IPS-18a (cell line): ENCODE measurements around the gene ZNF579.
A peak's percentile ranks its signal among the peaks of the same experiment; 100 is the strongest.

Source experiments
- H3K27ac ChIP-seq: one replicate; pipeline ENCODE4 v1.5.1; 2013; ENCODE audit warnings: low read length
- H3K27me3 ChIP-seq: one replicate; pipeline ENCODE4 v1.6.1; 2013; ENCODE audit warnings: mild to moderate bottlenecking, low read length; ENCODE audit not compliant: control insufficient read depth, insufficient read depth
- H3K36me3 ChIP-seq: one replicate; pipeline ENCODE4 v1.6.1; 2013; ENCODE audit warnings: low read depth, low read length; ENCODE audit not compliant: control insufficient read depth
- H3K4me1 ChIP-seq: one replicate; pipeline ENCODE4 v1.6.1; 2013; ENCODE audit warnings: low read depth, low read length; ENCODE audit not compliant: control insufficient read depth
- H3K4me3 ChIP-seq: one replicate; pipeline ENCODE4 v1.5.1; 2013; ENCODE audit warnings: low read length
- H3K9ac ChIP-seq: one replicate; pipeline ENCODE4 v1.6.1; 2013; ENCODE audit warnings: mild to moderate bottlenecking, low read length, moderate library complexity
- H3K9me3 ChIP-seq: one replicate; pipeline ENCODE4 v1.6.1; 2013; ENCODE audit warnings: low read depth, low read length; ENCODE audit not compliant: control insufficient read depth

ZNF579 gene

GRCh38 chr19:55599468-55599841, 18.8 kb upstream of the ZNF579 start, which contains the start of gene FIZ1:
Gene FIZ1, minus strand, starts transcription at chr19:55599517. Its CDS starts 1,652 bp downstream, at chr19:55597865.
- Histone ChIP-seq H3K27ac (peak within 1 kb of the TSS; percentile 100), H3K4me1 (peaks cover 9% of the 10 kb centered on the region), H3K27me3 (no peaks in the 10 kb centered on the region), H3K9ac (peak within 1 kb of the TSS; percentile 100), H3K4me3 (peak within 1 kb of the TSS; percentile 97), H3K9me3 (no peaks in the 10 kb centered on the region), H3K36me3 (peaks cover 15% of the 10 kb centered on the region)

GRCh38 chr19:55598719-55599467, 18.2 kb upstream of the ZNF579 start:
- Histone ChIP-seq H3K9me3 (no peaks in the 10 kb centered on the region), H3K27ac (peak overlapping the region; percentile 78), H3K4me1 (peaks cover 9% of the 10 kb centered on the region), H3K27me3 (no peaks in the 10 kb centered on the region), H3K9ac (peak overlapping the region; percentile 100), H3K36me3 (peaks cover 15% of the 10 kb centered on the region), H3K4me3 (peak overlapping the region; percentile 97)

- Histone ChIP-seq H3K9ac (no peak overlapping the region), H3K9me3 (no peaks in the 10 kb centered on the region), H3K27me3 (no peaks in the 10 kb centered on the region), H3K36me3 (peaks cover 19% of the 10 kb centered on the region), H3K4me1 (peaks cover 9% of the 10 kb centered on the region), H3K4me3 (peak overlapping the region; percentile 40), H3K27ac (no peak overlapping the region)
Observed at GRCh38 chr19:55598034-55598433, 17.4 kb upstream of the ZNF579 start.

GRCh38 chr19:55597501-55597921, 16.9 kb upstream of the ZNF579 start:
- Histone ChIP-seq H3K9ac (no peak overlapping the region), H3K4me3 (no peak overlapping the region), H3K9me3 (no peaks in the 10 kb centered on the region), H3K36me3 (peaks cover 19% of the 10 kb centered on the region), H3K4me1 (peaks cover 9% of the 10 kb centered on the region), H3K27ac (no peak overlapping the region), H3K27me3 (no peaks in the 10 kb centered on the region)

- H3K4me3 ChIP-seq: no peak overlapping the region
- H3K36me3 ChIP-seq: peaks cover 23% of the 10 kb centered on the region
Observed at GRCh38 chr19:55596304-55596703, 15.7 kb upstream of the ZNF579 start.

GRCh38 chr19:55594996-55595545, 14.4 kb upstream of the ZNF579 start:
- no peaks in the 10 kb centered on the region for H3K9me3 ChIP-seq
- peaks cover 12% of the 10 kb centered on the region for H3K4me1 ChIP-seq
- H3K4me3 ChIP-seq: no peak overlapping the region
- H3K36me3 ChIP-seq: peaks cover 23% of the 10 kb centered on the region
- H3K27me3 ChIP-seq: no peaks in the 10 kb centered on the region
- H3K9ac ChIP-seq: no peak overlapping the region
- no peak overlapping the region for H3K27ac ChIP-seq

More at GRCh38 chr19:55596304-55596703, 15.7 kb upstream of the ZNF579 start:
- peaks cover 9% of the 10 kb centered on the region for H3K4me1 ChIP-seq
- H3K27me3 ChIP-seq: no peaks in the 10 kb centered on the region
- H3K9me3 ChIP-seq: no peaks in the 10 kb centered on the region
- H3K9ac ChIP-seq: no peak overlapping the region
- H3K27ac ChIP-seq: no peak overlapping the region

- no peak overlapping the region for H3K9ac ChIP-seq
- no peaks in the 10 kb centered on the region for H3K9me3 ChIP-seq
- H3K4me1 ChIP-seq: peaks cover 13% of the 10 kb centered on the region
- H3K27ac ChIP-seq: no peak overlapping the region
- no peak overlapping the region for H3K4me3 ChIP-seq
- H3K36me3 ChIP-seq: peaks cover 23% of the 10 kb centered on the region
- no peaks in the 10 kb centered on the region for H3K27me3 ChIP-seq
Observed at GRCh38 chr19:55593096-55593772, 12.6 kb upstream of the ZNF579 start.

GRCh38 chr19:55592391-55593090, 11.9 kb upstream of the ZNF579 start:
- Histone ChIP-seq H3K9ac (no peak overlapping the region), H3K27me3 (no peaks in the 10 kb centered on the region), H3K9me3 (no peaks in the 10 kb centered on the region), H3K4me1 (peaks cover 8% of the 10 kb centered on the region), H3K27ac (no peak overlapping the region), H3K4me3 (no peak overlapping the region), H3K36me3 (peaks cover 23% of the 10 kb centered on the region)

GRCh38 chr19:55591555-55591954, 10.9 kb upstream of the ZNF579 start:
- H3K27ac ChIP-seq: no peak overlapping the region
- H3K36me3 ChIP-seq: peaks cover 23% of the 10 kb centered on the region

GRCh38 chr19:55590617-55591016, 10.0 kb upstream of the ZNF579 start:
- Histone ChIP-seq H3K4me3 (no peak overlapping the region), H3K27ac (no peak overlapping the region), H3K4me1 (peaks cover 10% of the 10 kb centered on the region), H3K36me3 (peaks cover 14% of the 10 kb centered on the region), H3K27me3 (no peaks in the 10 kb centered on the region), H3K9me3 (no peaks in the 10 kb centered on the region), H3K9ac (no peak overlapping the region)

More at GRCh38 chr19:55591555-55591954, 10.9 kb upstream of the ZNF579 start:
- Histone ChIP-seq H3K4me3 (no peak overlapping the region), H3K4me1 (peaks cover 8% of the 10 kb centered on the region), H3K27me3 (no peaks in the 10 kb centered on the region), H3K9ac (no peak overlapping the region), H3K9me3 (no peaks in the 10 kb centered on the region)

- no peaks in the 10 kb centered on the region for H3K9me3 ChIP-seq
- H3K36me3 ChIP-seq: peaks cover 11% of the 10 kb centered on the region
Observed at GRCh38 chr19:55590109-55590508, 9.5 kb upstream of the ZNF579 start.

More at GRCh38 chr19:55590109-55590508, 9.5 kb upstream of the ZNF579 start:
- Histone ChIP-seq H3K9ac (no peak overlapping the region), H3K4me1 (peaks cover 14% of the 10 kb centered on the region), H3K4me3 (no peak overlapping the region), H3K27ac (no peak overlapping the region), H3K27me3 (no peaks in the 10 kb centered on the region)
